HFF-Myc (cell line): ENCODE results near the gene PTTG2.

Source experiments
- DNase-seq: peaks from one replicate; pipeline ENCODE4 v3.0.0-alpha.2; 2011; ENCODE audit warnings: low read depth; ENCODE audit errors: extremely low read depth
- H3K4me3 ChIP-seq: replicated peaks from 2 replicates; pipeline ENCODE4 v1.5.1; 2011; ENCODE audit warnings: low read depth, mild to moderate bottlenecking, control low read depth, low read length
- CTCF ChIP-seq: IDR thresholded peaks from 2 replicates; pipeline ENCODE4 v1.5.1; 2012; ENCODE audit warnings: mild to moderate bottlenecking, low read depth, low read length, control low read depth; ENCODE audit errors: missing control alignments

Gene PTTG2

GRCh38 chr4:37953620-37954293, 6.4 kb upstream of the PTTG2 start:
- H3K4me3 ChIP-seq = no peak overlapping the region
- no peak for DNase-seq
- TF ChIP-seq CTCF = no peak

- H3K4me3 ChIP-seq = no peak overlapping the region
- no peak for TF ChIP-seq CTCF
- DNase-seq = no peak
Observed at GRCh38 chr4:37956941-37957340, 3.3 kb upstream of the PTTG2 start.

GRCh38 chr4:37958932-37959331, 1.3 kb upstream of the PTTG2 start:
- no peak for DNase-seq
- no peak for TF ChIP-seq CTCF

GRCh38 chr4:37960679-37961450, 667 bp downstream of the PTTG2 start:
- no peak overlapping the region for H3K4me3 ChIP-seq
- TF ChIP-seq CTCF = no peak
- no peak for DNase-seq

More at GRCh38 chr4:37958932-37959331, 1.3 kb upstream of the PTTG2 start:
- no peak overlapping the region for H3K4me3 ChIP-seq

- H3K4me3 ChIP-seq = no peak overlapping the region
- TF ChIP-seq CTCF = no peak
- DNase-seq = no peak
Observed at GRCh38 chr4:37964734-37965457, 4.7 kb downstream of the PTTG2 start.

GRCh38 chr4:37966044-37966443, 5.8 kb downstream of the PTTG2 start:
- no peak overlapping the region for H3K4me3 ChIP-seq
- TF ChIP-seq CTCF = no peak
- DNase-seq = no peak
